Urinary bladder (tissue), 4 donors: ENCODE results near the gene KIZ. TPM values are rescaled to one million over a fixed set of nuclear protein-coding genes. Genes with fewer than 3 reads are reported as not detected.

Experiments used
- DNase-seq: peaks from one replicate; pipeline ENCODE4 v3.0.0-alpha.2; 2015; ENCODE audit errors: extremely low spot score
- H3K27ac ChIP-seq: one replicate; pipeline ENCODE4 v1.5.1; 2013; ENCODE audit warnings: low read depth, mild to moderate bottlenecking, moderate library complexity
- H3K36me3 ChIP-seq: one replicate; pipeline ENCODE4 v1.6.1; 2013; ENCODE audit warnings: mild to moderate bottlenecking, moderate library complexity; ENCODE audit not compliant: insufficient read depth
- H3K4me1 ChIP-seq: one replicate; pipeline ENCODE4 v1.6.1; 2013; ENCODE audit warnings: mild to moderate bottlenecking, moderate library complexity; ENCODE audit not compliant: insufficient read depth
- H3K4me3 ChIP-seq: one replicate; pipeline ENCODE4 v1.5.1; 2013; ENCODE audit warnings: low read depth, low read length
- WGBS: extraction: QIAGEN DNeasy Blood & Tissue Kit; methylation state at CpG from one replicate; pipeline ENCODE4 v1.1.7; 2013; 5-methylcytosine and 5-hydroxymethylcytosine counted together
- polyA plus RNA-seq: library from polyadenylated mRNA; stranded (reverse); fragments of 200-250 nt; gene quantifications from one replicate; pipeline ENCODE4 v1.2.3, GENCODE V29; 2013
- total RNA-seq: library from RNA; depleted of rRNA; stranded (reverse); fragments of >200 nt; gene quantifications from one replicate; pipeline ENCODE4 v1.2.3, GENCODE V29; 2014
- donor health status: healthy with polysubstance abuse.
- donor health status: healthy.

The KIZ gene
- total and polyA plus RNA-seq, 2 donors: 32.9 to 38.1 TPM

- H3K4me3 ChIP-seq: peak overlapping the region; percentile 14
These were observed 24.4 kb upstream of the KIZ start for GRCh38 chr20:21101453-21101931.

DNA sequence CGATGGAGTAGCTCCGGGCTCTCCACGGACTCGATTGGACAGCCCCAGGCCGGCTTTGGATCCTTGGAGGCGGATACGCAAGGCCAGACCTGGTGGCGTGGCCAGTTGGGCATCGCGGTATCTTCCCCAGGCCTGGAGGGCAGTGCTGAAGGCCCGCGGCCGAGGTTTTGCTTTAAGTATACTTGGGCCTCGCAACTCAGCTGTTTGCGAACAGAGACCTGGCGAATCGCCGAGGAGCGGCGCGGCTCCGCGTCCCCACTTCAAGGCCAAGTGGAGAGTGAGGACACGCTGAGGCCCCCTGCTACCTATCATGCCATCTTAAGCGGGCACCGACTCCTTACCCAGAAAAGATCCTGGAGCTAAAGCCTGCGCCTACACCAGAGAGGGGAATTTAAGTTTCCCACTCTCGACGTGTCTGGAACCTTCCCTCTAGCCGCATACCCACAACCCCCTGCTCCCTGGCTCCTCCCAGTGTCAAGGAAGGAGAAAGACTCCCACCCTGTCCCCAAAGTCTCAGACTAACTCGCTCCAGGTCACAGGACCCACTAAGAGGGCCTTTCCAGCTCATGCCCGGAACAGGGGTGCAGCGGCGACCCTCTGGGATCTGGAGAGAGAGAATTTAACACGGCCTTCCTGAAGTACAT is 23.8 kb upstream of the KIZ start:
- Histone ChIP-seq H3K4me3 (no peak overlapping the region), H3K4me1 (peaks cover 3% of the 10 kb centered on the region), H3K36me3 (no peaks in the 10 kb centered on the region), H3K27ac (no peak overlapping the region)
- DNase-seq: no peak
- 4% methylated on average over 35 of the region's 35 CpGs for WGBS

More at GRCh38 chr20:21101453-21101931, 24.4 kb upstream of the KIZ start:
- H3K36me3 ChIP-seq: no peaks in the 10 kb centered on the region
- WGBS: 4% methylated on average over 35 of the region's 35 CpGs
- H3K27ac ChIP-seq: no peak overlapping the region
- DNase-seq: no peak
- peaks cover 3% of the 10 kb centered on the region for H3K4me1 ChIP-seq

DNA sequence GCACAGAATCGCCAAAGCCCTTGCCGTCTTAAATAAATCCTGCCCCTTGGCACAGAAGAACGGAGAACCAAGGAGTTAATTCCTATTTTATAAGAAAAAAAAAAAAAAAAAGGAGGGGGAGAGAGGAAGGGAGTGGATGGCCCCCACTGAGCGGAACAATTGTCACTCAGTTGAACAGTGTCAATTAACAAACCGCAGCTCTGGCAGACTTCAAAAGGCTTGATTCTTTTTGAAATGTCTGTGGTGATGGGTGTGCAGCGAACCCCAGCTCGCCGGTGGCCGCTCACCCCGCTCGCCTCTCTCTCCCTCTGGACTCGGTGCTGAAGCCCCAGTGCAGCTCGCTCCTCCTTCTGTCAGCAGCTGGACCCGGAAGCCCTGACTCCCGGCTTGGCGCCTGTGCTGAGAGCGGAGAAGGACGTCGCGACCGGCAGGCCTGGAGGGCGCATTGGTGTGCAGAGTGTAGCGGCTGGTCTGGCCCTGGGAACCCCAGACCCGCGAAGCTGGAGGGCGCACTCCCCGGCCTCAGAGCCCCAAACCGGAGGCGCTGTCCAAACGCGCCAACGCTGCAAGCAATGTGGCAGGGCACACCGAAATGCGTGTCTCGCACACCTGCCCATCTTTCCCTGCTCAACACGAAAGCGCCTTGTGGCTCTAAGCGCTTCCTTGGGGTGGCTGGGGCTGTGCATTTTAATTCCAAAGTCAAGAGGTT is 23.1 kb upstream of the KIZ start:
- no peak for DNase-seq
- H3K4me3 ChIP-seq: peak overlapping the region; percentile 3
- H3K4me1 ChIP-seq: peaks cover 3% of the 10 kb centered on the region
- 2% methylated on average over 38 of the region's 38 CpGs for WGBS
- no peaks in the 10 kb centered on the region for H3K36me3 ChIP-seq
- no peak overlapping the region for H3K27ac ChIP-seq

GRCh38 chr20:21103582-21104465 is 22.1 kb upstream of the KIZ start:
- Histone ChIP-seq H3K36me3 (no peaks in the 10 kb centered on the region), H3K4me3 (no peak overlapping the region), H3K27ac (no peak overlapping the region), H3K4me1 (peaks cover 3% of the 10 kb centered on the region)
- 9% methylated on average over 32 of the region's 32 CpGs for WGBS
- no peak for DNase-seq

DNA sequence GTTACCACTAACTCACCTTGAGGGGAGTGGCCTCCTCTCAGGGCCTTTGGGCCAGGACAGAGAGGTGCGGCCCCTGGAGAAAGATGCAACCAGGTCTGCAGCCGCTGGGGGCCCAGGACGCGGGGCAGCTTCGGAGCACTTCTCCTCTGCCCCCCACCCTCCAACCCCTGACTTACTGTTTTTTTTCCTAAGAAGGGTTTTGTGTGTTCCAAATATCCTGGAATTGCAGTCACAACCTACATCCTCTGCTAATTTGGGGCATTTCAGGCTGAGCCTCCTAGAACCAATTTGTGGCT is 21.5 kb upstream of the KIZ start:
- Histone ChIP-seq H3K27ac (no peak overlapping the region), H3K36me3 (no peaks in the 10 kb centered on the region), H3K4me3 (no peak overlapping the region), H3K4me1 (peaks cover 3% of the 10 kb centered on the region)
- DNase-seq: no peak
- WGBS: 11% methylated on average over 5 of the region's 5 CpGs

DNA sequence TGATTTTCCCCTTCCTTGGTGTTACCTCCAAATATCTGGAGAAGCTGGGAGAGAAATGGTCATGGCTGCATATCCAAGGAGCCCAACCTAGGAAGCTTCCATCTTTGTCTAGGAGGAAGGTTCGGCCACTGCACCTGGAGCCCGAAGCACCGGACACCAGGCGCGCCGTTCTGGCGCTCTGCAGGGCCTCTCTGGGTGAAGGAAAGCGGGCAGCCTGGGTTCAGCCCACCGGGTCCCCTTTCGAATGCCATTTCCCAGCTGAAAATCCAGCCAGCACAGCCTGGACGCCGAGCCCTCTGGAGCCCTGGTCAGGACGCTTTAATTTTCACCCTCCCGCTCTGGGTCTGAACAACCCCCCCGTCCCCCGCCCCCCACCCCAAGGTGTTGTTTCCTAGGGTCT is 21.0 kb upstream of the KIZ start:
- no peaks in the 10 kb centered on the region for H3K36me3 ChIP-seq
- no peak for DNase-seq
- H3K27ac ChIP-seq: no peak overlapping the region
- peaks cover 3% of the 10 kb centered on the region for H3K4me1 ChIP-seq
- WGBS: 6% methylated on average over 16 of the region's 16 CpGs
- H3K4me3 ChIP-seq: peak overlapping the region; percentile 4

DNA sequence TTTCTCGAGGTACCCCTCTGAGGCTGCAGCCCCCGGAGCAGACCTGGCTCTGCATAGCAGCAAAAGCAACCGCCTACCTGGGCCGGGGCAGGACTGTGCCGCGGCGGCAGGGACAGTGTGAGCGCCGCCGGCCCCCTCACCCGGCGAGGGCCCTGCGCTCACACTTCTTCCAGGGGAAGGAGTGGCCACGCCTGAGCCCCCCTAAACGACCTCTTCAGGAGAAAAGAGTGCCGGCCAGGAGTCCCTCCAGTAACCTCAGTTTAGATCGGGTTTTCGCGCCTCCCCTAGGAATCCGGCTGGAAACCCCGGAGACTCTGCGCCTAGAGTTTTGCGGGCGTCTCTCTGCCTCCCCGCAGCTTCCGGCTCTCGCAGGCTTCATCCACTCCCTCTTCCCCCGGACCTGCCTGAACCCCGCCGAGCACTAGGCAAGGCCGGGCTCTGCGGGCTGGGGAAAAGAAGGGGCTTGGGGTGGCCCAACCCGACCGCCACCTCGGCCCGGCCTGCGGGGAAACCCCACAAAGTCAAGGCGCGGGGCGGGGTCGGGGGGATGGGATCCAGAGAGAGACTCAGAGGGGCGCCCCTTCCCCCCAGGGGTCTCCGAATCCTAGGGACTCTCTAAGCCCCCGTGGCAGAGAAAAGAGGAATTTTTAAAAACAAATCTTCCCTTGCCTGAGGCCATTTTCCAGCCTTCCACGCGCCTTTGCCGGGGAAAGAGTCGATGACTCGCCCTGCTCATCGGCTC is 20.3 kb upstream of the KIZ start:
- Histone ChIP-seq H3K27ac (no peak overlapping the region), H3K36me3 (no peaks in the 10 kb centered on the region), H3K4me1 (peaks cover 3% of the 10 kb centered on the region), H3K4me3 (peak overlapping the region; percentile 4)
- DNase-seq: no peak
- WGBS: 3% methylated on average over 50 of the region's 50 CpGs

GRCh38 chr20:21106171-21107017 is 19.5 kb upstream of the KIZ start, which contains the start of gene LINC00237:
LINC00237 (minus strand) TSS chr20:21106358.
- Histone ChIP-seq H3K36me3 (no peaks in the 10 kb centered on the region), H3K4me3 (peak within 1 kb of the TSS; percentile 4), H3K4me1 (peaks cover 2% of the 10 kb centered on the region), H3K27ac (no peak within 1 kb of the TSS)
- 6% methylated on average over 43 of the region's 43 CpGs for WGBS
- no peak for DNase-seq

DNA sequence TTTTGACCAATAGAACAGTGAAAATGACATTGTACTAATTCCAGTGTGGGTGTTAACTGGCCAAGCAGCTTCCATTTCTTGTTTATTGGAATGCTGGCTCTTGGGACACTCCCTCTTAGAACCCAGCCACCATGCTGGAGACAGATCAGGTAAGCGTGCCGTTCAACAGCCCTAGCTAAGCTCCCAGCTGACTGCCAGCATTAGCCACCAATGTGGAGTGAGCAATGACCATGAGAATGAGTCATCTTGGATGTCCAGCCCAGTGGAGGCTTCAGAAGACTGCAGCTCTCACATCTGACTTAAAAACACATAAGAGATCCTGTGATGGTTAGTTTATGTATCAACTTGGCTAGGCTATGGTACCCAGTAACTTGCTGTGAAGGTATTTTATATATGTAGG is 16.7 kb upstream of the KIZ start:
- WGBS: 82% methylated on average over 2 of the region's 2 CpGs
- no peak for DNase-seq
- Histone ChIP-seq H3K36me3 (no peaks in the 10 kb centered on the region), H3K4me1 (no peaks in the 10 kb centered on the region), H3K27ac (no peak overlapping the region), H3K4me3 (no peak overlapping the region)

GRCh38 chr20:21110811-21111210 is 15.1 kb upstream of the KIZ start:
- WGBS: 82% methylated on average over 1 of the region's 1 CpG
- H3K4me1 ChIP-seq: no peaks in the 10 kb centered on the region
- no peak for DNase-seq
- H3K36me3 ChIP-seq: no peaks in the 10 kb centered on the region
- no peak overlapping the region for H3K4me3 ChIP-seq
- no peak overlapping the region for H3K27ac ChIP-seq

DNA sequence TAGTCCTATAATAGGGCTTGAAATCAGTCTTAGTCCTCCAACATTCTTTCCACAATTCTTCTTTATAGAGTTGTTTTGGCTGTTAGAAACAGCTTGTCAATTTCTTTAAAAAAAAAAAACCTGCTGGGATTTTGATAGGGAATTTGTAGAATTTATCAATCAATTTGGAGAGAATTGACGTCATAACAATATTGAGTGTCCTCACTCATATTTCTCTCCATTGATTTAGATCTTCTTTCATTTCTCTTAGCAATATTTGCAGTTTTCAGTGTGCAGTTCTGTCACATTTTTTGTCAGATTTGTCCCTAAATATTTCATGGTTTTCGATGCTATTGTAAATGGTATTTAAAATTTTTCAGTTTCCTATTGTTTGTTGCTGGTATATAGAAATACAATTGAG is 14.5 kb upstream of the KIZ start:
- Histone ChIP-seq H3K4me3 (no peak overlapping the region), H3K27ac (no peak overlapping the region), H3K36me3 (no peaks in the 10 kb centered on the region), H3K4me1 (no peaks in the 10 kb centered on the region)
- 83% methylated on average over 2 of the region's 2 CpGs for WGBS
- no peak for DNase-seq

DNA sequence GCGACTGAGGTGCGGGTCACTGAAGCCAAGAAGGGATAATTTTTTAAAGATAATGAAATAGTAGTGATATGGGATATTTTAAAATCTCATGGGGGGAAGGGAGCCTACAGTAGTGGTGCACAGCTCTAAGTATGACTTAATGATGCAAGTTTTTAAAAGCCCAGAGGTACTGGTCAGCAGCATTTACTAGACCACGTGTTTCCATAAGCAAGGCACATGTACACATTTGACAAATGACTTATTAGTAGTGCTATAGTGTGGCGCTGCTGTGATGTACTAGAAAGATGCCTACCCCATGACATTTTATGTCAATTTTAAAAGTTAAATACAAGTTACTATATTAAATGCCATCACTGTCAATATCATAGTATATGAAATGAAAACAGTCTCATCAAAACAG is 12.2 kb upstream of the KIZ start:
- WGBS: 85% methylated on average over 4 of the region's 4 CpGs

More for the DNA sequence above, 12.2 kb upstream of the KIZ start:
- no peak overlapping the region for H3K4me3 ChIP-seq
- no peaks in the 10 kb centered on the region for H3K4me1 ChIP-seq
- H3K36me3 ChIP-seq: no peaks in the 10 kb centered on the region
- H3K27ac ChIP-seq: no peak overlapping the region
- no peak for DNase-seq
